GM10266 (cell line): ENCODE measurements around the gene TMEM243.
"Not testable (repeated sequence)": the region's sequence is repeated elsewhere in the genome, so short reads cannot be mapped to it uniquely, and the experiment has no call there.

ENCODE experiments used
- DNase-seq: peaks from one replicate; pipeline ENCODE4 v3.0.0; 2012; ENCODE audit errors: extremely low spot score
- CTCF ChIP-seq: IDR thresholded peaks from 2 replicates; pipeline ENCODE4 v1.5.1; 2012; ENCODE audit warnings: mild to moderate bottlenecking, low read depth; ENCODE audit not compliant: control insufficient read depth, insufficient read depth; ENCODE audit errors: missing control alignments

Gene TMEM243

GRCh38 chr7:87219545-87220025 lies at the start of gene TMEM243:
TSS of gene TMEM243 (minus strand) at chr7:87219732. CDS start at chr7:87219503, 229 bp downstream.
- DNase-seq, result peak; percentile 83

GRCh38 chr7:87267239-87267900 lies 47.8 kb upstream of the TMEM243 start:
- DNase-seq, result no peak
- TF ChIP-seq CTCF, result no peak

More at GRCh38 chr7:87219545-87220025, at the start of gene TMEM243:
- TF ChIP-seq CTCF, result peak; percentile 46

- no peak for DNase-seq
- no peak for TF ChIP-seq CTCF
Observed at GRCh38 chr7:87263537-87263936, 44.0 kb upstream of the TMEM243 start.

GRCh38 chr7:87253589-87254087 lies 34.1 kb upstream of the TMEM243 start:
- no peak for TF ChIP-seq CTCF
- DNase-seq, result no peak

- not testable (repeated sequence) for DNase-seq
Observed at GRCh38 chr7:87245671-87246070, 26.1 kb upstream of the TMEM243 start.

- DNase-seq, result not testable (repeated sequence)
Observed at GRCh38 chr7:87238464-87239051, 19.0 kb upstream of the TMEM243 start.

GRCh38 chr7:87234949-87235348 lies 15.4 kb upstream of the TMEM243 start:
- DNase-seq, result no peak
- no peak for TF ChIP-seq CTCF

GRCh38 chr7:87231711-87232110 lies 12.2 kb upstream of the TMEM243 start:
- DNase-seq, result no peak
- no peak for TF ChIP-seq CTCF
